Amniotic epithelial cell (primary cell): Measurements from ENCODE around the gene SALL4.
"Not testable (repeated sequence)": the region's sequence is repeated elsewhere in the genome, so short reads cannot be mapped to it uniquely, and the experiment has no call there.

ENCODE experiments used
- DNase-seq: peaks from one replicate; pipeline ENCODE4 v3.0.0-alpha.2; 2010; ENCODE audit warnings: low read depth

Gene SALL4

GRCh38 chr20:51763965-51764602, 38.2 kb downstream of the SALL4 start:
- peak; percentile 64 for DNase-seq

GRCh38 chr20:51760905-51761546, 41.3 kb downstream of the SALL4 start:
- no peak for DNase-seq

DNA sequence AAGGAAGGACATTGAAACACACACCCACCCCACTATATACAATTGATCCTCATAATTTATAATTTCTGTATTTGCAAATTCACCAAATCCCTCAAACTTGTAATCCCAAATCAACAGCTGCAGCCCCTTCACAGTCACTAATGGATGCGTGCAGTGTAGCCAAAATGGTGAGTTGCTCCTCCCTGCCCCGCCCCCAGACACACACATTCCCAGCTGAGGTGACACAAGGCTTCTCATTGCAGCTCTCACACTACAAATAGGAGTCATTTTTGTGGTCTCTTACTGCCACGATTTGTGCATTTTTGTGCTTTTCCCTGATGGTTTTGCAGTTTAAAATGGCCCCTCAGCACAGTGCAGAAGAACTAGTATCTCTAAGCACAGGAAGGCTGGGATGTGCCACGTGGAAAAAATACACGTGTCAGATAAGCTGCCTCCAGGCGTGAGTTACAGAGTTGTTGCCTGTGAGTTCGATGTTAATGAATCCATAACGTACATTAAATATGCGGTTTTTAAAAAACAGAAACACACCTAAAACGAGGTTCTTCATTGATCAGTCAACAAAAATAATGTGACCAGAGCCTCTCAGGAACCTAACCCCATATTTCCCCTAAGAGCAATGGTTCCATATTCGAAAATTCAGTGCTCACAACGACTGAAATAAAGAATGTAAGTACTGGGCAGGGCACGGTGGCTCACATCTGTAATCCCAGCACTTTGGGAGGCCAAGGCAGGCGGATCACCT, 42.4 kb downstream of the SALL4 start:
- DNase-seq = no peak

- DNase-seq = no peak
Observed at GRCh38 chr20:51758978-51759544, 43.3 kb downstream of the SALL4 start.

- DNase-seq = no peak
Observed at GRCh38 chr20:51757226-51757625, 45.1 kb downstream of the SALL4 start.

DNA sequence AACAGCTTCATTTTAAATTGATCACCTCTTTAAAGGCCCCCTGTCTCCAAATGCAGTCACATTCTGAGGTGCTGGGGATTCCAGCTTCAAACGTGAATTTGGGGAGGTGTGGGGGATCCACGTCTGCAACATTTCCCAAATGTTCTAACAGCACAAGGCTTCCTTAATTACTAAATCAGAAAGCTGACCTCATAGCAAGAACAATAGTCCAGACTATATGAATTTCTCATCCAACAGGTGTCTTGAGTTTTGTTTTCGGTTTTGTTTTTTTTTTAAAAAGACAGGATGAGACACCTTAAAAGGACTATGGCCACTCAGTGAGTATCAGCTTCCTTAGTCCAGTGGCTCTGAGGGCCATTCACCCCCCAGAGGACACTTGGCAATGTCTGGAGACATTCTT, 45.7 kb downstream of the SALL4 start:
- DNase-seq = no peak

DNA sequence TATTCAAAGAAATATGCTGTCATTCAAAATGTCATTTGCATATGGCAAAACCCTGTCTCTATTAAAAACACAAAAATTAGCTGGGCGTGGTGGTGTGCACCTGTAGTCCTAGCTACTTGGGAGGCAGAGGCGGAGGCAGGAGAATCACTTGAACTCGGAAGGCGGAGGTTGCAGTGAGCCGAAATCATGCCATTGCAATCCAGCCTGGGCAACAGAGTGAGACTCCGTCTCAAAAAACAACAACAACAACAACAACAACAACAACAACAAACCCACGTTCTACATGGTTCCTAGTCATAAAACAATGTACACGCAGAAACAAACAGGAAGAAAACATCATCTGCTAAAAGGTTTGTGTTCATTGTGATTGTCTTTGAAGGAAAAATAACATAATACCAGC, 49.1 kb downstream of the SALL4 start:
- DNase-seq = not testable (repeated sequence)

- DNase-seq = peak; percentile 72
Observed at GRCh38 chr20:51752343-51752951, 49.9 kb downstream of the SALL4 start.

DNA sequence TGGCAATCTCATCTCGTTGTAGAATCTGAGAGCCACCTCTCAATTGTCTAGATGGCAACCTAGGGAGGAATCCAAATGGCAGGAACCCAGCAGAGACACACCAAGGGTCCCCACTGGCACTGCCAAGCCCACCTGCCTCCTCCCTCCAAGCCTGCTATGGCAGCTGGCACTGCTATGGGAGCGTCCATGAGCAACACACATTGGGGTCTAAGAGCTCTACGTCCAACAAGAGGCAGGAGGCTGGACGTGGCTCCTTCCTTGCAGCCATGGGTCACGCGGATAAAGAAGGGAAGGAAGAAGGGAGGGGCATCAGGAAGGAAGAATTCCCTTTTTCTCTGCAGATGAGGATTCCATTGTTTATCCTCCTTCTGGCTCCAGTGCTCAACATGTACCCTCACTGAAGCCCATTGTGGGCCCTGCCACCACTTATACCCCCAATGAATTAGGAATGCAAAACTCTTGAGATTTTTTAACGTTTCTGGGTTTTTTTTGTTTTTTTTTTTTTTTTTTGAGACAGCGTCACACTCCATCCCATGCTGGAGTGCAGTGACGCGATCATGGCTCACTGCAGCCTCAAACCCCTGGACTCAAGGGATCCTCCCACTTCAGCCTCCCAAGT, 51.4 kb downstream of the SALL4 start:
- no peak for DNase-seq

GRCh38 chr20:51750037-51750769, 52.1 kb downstream of the SALL4 start:
- peak; percentile 87 for DNase-seq

DNA sequence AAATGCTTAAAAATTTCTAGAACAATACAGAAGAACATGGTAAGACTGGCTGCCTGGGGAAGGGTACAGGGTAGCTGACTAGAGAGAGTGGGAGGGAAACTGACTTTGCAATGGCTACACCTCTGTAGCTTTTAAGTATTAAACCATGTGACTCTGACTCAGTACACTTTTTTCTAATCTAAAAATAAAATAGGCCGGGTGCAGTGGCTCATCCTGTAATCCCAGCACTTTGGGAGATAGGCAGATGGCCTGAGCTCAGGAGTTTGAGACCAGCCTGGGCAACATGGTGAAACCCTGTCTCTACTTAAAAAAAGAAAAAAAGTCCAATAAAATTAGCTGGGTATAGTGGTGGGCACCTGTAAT, 52.7 kb downstream of the SALL4 start:
- DNase-seq = peak; percentile 41

GRCh38 chr20:51747182-51747911, 55.0 kb downstream of the SALL4 start:
- no peak for DNase-seq

- no peak for DNase-seq
Observed at GRCh38 chr20:51745804-51746203, 56.5 kb downstream of the SALL4 start.

GRCh38 chr20:51740838-51741237, 61.5 kb downstream of the SALL4 start:
- no peak for DNase-seq

- not testable (repeated sequence) for DNase-seq
Observed at GRCh38 chr20:51740308-51740707, 62.0 kb downstream of the SALL4 start.

- DNase-seq = no peak
Observed at GRCh38 chr20:51739722-51740249, 62.5 kb downstream of the SALL4 start.

DNA sequence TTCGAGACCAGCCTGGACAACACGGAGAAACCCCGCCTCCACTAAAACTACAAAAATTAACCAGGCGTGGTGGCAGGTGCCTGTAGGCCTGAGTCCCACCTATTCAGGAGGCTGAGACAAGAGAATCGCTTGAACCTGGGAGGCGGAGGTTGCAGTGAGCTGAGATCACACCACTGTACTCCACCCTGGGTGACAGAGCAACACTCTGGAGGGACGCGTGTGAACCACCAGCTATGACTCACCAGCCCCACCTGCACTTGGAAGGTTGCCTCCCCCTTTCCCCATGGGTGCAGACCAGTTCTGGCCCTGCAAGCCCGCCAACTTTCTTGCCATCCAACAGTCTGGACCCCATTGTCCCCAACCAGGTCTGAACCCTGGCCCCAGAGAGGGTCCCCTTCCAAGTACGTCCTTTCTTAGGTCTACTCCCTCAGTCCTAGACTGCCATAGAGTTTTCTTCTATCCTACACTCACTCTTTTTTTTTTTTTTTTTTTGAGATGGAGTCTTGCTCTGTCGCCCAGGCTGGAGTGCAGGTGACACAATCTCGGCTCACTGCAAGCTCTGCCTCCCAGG, 63.4 kb downstream of the SALL4 start:
- DNase-seq = no peak

DNA sequence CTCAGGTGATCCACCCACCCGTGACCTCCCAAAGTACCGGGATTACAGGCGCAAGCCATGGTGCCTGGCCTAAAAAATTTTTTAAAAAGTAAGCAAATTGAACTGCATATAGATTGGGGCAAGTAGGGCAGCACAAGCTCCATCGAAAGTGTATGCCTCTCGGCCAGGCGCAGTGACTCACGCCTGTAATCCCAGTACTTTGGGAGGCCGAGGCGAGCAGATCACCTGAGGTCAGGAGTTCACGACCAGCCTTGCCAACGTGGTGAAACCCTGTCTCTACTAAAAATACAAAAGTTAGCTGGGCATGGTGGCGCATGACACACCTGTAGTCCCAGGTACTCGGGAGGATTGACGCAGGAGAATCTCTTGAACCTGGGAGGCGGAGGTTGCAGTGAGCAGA, 64.1 kb downstream of the SALL4 start:
- not testable (repeated sequence) for DNase-seq

GRCh38 chr20:51736947-51737346, 65.4 kb downstream of the SALL4 start:
- DNase-seq = no peak
